GM06990 (cell line): ENCODE results near the gene TUBB.
A peak's percentile ranks its signal among the peaks of the same experiment; 100 is the strongest.
"Not testable (repeated sequence)": the region's sequence is repeated elsewhere in the genome, so short reads cannot be mapped to it uniquely, and the experiment has no call there.

ENCODE experiments used
- DNase-seq: peaks from one replicate; pipeline ENCODE4 v3.0.0-alpha.2; 2011; ENCODE audit not compliant: insufficient read length; ENCODE audit errors: extremely low read depth
- H3K27me3 ChIP-seq: replicated peaks from 2 replicates; pipeline ENCODE4 v1.6.0; 2011; ENCODE audit warnings: low read length; ENCODE audit not compliant: control insufficient read depth, insufficient read depth
- H3K36me3 ChIP-seq: 2 replicates; pipeline ENCODE4 v1.5.1; 2011; ENCODE audit warnings: low read length; ENCODE audit not compliant: control insufficient read depth, insufficient read depth
- H3K4me3 ChIP-seq: replicated peaks from 2 replicates; pipeline ENCODE4 v1.5.1; 2011; ENCODE audit warnings: low read depth, mild to moderate bottlenecking, control low read depth, low read length
- TF ChIP-seq, protein P1 (sequence below): IDR thresholded peaks from 2 replicates; pipeline ENCODE4 v1.5.1; 2011; ENCODE audit warnings: low read length, control low read depth, mild to moderate bottlenecking, inconsistent platforms; ENCODE audit not compliant: insufficient read depth, poor library complexity, severe bottlenecking

TUBB gene

DNA sequence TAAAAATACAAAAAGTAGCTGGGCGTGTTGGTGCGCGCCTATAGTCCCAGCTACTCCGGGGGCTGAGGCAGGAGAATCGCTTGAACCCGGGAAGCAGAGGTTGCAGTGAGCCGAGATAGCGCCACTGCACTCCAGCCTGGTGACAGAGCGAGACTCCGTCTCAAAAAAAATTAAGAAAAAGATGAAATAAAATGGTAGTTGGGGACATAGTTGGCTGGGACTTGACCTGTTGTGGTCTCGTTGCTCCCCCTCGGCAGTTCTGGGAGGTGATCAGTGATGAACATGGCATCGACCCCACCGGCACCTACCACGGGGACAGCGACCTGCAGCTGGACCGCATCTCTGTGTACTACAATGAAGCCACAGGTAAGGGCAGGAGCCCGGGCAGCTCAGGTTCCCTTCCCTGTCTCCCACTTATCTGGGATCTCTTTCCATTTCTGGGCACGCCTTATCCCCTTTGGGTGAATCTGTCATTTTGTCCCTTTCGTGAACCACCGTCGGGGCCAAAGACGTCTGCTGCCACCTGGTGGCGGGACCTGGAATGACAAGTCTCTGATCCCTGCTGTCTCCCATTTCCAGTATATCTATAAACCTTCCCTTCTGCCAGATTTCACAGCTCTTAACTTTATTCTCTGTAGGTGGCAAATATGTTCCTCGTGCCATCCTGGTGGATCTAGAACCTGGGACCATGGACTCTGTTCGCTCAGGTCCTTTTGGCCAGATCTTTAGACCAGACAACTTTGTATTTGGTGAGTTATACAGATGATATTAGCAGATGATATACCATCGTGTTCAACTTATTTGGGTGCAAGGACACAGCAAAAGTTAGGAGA, 2.3 kb downstream of the TUBB start:
- no peaks in the 10 kb centered on the region for H3K27me3 ChIP-seq
- peak; percentile 70 for DNase-seq
- H3K4me3 ChIP-seq, result peak overlapping the region; percentile 98
- H3K36me3 ChIP-seq, result peaks cover 32% of the 10 kb centered on the region
- TF ChIP-seq, protein P1, sequence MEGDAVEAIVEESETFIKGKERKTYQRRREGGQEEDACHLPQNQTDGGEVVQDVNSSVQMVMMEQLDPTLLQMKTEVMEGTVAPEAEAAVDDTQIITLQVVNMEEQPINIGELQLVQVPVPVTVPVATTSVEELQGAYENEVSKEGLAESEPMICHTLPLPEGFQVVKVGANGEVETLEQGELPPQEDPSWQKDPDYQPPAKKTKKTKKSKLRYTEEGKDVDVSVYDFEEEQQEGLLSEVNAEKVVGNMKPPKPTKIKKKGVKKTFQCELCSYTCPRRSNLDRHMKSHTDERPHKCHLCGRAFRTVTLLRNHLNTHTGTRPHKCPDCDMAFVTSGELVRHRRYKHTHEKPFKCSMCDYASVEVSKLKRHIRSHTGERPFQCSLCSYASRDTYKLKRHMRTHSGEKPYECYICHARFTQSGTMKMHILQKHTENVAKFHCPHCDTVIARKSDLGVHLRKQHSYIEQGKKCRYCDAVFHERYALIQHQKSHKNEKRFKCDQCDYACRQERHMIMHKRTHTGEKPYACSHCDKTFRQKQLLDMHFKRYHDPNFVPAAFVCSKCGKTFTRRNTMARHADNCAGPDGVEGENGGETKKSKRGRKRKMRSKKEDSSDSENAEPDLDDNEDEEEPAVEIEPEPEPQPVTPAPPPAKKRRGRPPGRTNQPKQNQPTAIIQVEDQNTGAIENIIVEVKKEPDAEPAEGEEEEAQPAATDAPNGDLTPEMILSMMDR, result peak; percentile 93

DNA sequence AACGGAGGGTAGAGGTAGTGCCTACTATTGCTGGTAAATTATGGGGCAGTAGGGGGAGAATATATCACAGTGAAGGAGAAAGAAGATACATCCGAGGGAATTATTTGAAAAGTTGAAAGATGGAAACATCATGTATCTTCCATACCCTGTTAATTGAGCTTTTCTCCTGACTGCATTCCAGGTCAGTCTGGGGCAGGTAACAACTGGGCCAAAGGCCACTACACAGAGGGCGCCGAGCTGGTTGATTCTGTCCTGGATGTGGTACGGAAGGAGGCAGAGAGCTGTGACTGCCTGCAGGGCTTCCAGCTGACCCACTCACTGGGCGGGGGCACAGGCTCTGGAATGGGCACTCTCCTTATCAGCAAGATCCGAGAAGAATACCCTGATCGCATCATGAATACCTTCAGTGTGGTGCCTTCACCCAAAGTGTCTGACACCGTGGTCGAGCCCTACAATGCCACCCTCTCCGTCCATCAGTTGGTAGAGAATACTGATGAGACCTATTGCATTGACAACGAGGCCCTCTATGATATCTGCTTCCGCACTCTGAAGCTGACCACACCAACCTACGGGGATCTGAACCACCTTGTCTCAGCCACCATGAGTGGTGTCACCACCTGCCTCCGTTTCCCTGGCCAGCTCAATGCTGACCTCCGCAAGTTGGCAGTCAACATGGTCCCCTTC, 3.1 kb downstream of the TUBB start:
- peak overlapping the region; percentile 98 for H3K4me3 ChIP-seq
- H3K36me3 ChIP-seq, result peaks cover 37% of the 10 kb centered on the region
- not testable (repeated sequence) for H3K27me3 ChIP-seq, DNase-seq

DNA sequence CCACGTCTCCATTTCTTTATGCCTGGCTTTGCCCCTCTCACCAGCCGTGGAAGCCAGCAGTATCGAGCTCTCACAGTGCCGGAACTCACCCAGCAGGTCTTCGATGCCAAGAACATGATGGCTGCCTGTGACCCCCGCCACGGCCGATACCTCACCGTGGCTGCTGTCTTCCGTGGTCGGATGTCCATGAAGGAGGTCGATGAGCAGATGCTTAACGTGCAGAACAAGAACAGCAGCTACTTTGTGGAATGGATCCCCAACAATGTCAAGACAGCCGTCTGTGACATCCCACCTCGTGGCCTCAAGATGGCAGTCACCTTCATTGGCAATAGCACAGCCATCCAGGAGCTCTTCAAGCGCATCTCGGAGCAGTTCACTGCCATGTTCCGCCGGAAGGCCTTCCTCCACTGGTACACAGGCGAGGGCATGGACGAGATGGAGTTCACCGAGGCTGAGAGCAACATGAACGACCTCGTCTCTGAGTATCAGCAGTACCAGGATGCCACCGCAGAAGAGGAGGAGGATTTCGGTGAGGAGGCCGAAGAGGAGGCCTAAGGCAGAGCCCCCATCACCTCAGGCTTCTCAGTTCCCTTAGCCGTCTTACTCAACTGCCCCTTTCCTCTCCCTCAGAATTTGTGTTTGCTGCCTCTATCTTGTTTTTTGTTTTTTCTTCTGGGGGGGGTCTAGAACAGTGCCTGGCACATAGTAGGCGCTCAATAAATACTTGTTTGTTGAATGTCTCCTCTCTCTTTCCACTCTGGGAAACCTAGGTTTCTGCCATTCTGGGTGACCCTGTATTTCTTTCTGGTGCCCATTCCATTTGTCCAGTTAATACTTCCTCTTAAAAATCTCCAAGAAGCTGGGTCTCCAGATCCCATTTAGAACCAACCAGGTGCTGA, 3.9 kb downstream of the TUBB start:
- Histone ChIP-seq H3K4me3 (0 out of 2 replicates have a peak overlapping the region, but pooled peaks have one; percentile 10), H3K36me3 (peaks cover 37% of the 10 kb centered on the region)
- DNase-seq, H3K27me3 ChIP-seq: not testable (repeated sequence)

DNA sequence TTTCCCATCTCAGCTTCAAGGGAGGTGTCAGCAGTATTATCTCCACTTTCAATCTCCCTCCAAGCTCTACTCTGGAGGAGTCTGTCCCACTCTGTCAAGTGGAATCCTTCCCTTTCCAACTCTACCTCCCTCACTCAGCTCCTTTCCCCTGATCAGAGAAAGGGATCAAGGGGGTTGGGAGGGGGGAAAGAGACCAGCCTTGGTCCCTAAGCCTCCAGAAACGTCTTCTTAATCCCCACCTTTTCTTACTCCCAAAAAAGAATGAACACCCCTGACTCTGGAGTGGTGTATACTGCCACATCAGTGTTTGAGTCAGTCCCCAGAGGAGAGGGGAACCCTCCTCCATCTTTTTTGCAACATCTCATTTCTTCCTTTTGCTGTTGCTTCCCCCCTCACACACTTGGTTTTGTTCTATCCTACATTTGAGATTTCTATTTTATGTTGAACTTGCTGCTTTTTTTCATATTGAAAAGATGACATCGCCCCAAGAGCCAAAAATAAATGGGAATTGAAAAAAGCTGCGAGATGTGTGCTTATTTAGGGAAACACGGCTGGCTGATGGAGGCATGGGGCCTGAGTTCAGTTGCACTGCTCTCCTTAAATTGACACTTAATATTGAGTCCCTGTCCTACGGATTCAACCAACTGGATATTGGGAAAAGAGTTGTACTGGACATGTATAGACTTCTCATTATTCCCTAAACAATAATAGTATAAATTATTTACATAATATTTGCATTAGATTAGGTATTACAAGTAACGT, 4.9 kb downstream of the TUBB start:
- TF ChIP-seq, protein P1, result no peak
- no peaks in the 10 kb centered on the region for H3K27me3 ChIP-seq
- DNase-seq, result no peak
- no peak overlapping the region; the same call in 1 of the 2 replicates for H3K4me3 ChIP-seq
- H3K36me3 ChIP-seq, result peaks cover 43% of the 10 kb centered on the region

DNA sequence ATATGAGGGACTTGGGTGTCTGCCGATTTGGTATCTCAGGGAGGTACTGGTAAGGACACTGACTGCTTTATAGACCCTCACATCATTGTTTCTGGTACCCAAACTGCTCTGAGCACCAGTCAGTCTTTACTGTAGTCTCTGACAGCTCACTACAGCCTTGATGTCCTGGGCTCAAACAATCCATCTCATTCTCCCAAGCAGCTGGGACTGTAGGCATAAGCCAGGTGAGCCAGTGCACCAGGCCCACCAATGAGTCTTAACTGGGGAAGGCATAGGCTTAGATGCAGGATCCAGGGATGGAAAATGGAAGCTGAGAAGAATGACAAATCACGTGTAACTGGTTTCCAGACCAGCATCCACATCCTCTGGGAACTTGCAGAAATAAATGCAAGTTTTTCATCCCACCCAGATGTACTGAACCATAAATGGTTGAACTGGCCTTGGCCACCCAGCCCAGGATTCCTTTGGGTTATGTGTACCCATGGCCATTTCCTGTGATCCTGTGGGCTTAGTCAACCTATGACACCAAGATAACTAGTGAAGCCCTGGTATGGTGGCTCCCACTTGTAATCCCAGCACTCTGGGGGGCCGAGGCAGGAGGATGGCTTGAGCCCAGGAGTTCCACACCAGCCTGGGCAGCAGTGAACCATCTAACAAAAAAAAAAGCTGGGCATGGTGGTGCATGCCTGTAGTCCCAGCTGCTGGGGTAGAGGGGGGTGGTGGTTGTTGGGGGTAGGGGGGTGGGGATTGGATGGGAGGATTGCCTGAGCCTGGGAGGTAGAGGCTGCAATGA, 5.8 kb downstream of the TUBB start:
- Histone ChIP-seq H3K4me3 (no peak overlapping the region), H3K27me3 (no peaks in the 10 kb centered on the region), H3K36me3 (peaks cover 43% of the 10 kb centered on the region)
- TF ChIP-seq, protein P1, result no peak
- DNase-seq, result no peak
